Medulla oblongata (tissue), 1 donor: ENCODE measurements around the gene SLIT2.

Source experiments
- DNase-seq: peaks from one replicate; pipeline ENCODE4 v3.0.0-alpha.2; 2015; ENCODE audit errors: extremely low spot score

SLIT2 gene

GRCh38 chr4:20251796-20252655 lies at the start of gene SLIT2:
Gene SLIT2 (plus strand): TSS chr4:20251905. CDS start chr4:20253816, 1,911 bp downstream.
- DNase-seq = peak; percentile 51

- DNase-seq = no peak
Measured at GRCh38 chr4:20203508-20203907, 48.2 kb upstream of the SLIT2 start.

GRCh38 chr4:20217521-20217920 lies 34.2 kb upstream of the SLIT2 start:
- DNase-seq = no peak

- no peak for DNase-seq
Measured at GRCh38 chr4:20217951-20218350, 33.8 kb upstream of the SLIT2 start.

GRCh38 chr4:20219521-20219920 lies 32.2 kb upstream of the SLIT2 start:
- DNase-seq = no peak

GRCh38 chr4:20237894-20238537 lies 13.7 kb upstream of the SLIT2 start:
- DNase-seq = no peak

- peak; percentile 65 for DNase-seq
Measured at GRCh38 chr4:20248155-20248558, 3.5 kb upstream of the SLIT2 start.

GRCh38 chr4:20249333-20249732 lies 2.4 kb upstream of the SLIT2 start:
- DNase-seq = peak; percentile 17

GRCh38 chr4:20251031-20251795 lies 492 bp upstream of the SLIT2 start:
- no peak for DNase-seq

GRCh38 chr4:20252656-20253282 lies 1.1 kb downstream of the SLIT2 start:
- no peak for DNase-seq

GRCh38 chr4:20253283-20253734 lies 1.6 kb downstream of the SLIT2 start:
- DNase-seq = no peak

GRCh38 chr4:20253735-20254409 lies 2.2 kb downstream of the SLIT2 start:
- no peak for DNase-seq

GRCh38 chr4:20254511-20255250 lies 3.0 kb downstream of the SLIT2 start:
- DNase-seq = no peak

GRCh38 chr4:20255251-20255586 lies 3.5 kb downstream of the SLIT2 start:
- DNase-seq = no peak

GRCh38 chr4:20255823-20256222 lies 4.1 kb downstream of the SLIT2 start:
- no peak for DNase-seq

GRCh38 chr4:20256381-20256881 lies 4.7 kb downstream of the SLIT2 start:
- no peak for DNase-seq

- no peak for DNase-seq
Measured at GRCh38 chr4:20259707-20260106, 8.0 kb downstream of the SLIT2 start.

- DNase-seq = no peak
Measured at GRCh38 chr4:20260821-20261220, 9.1 kb downstream of the SLIT2 start.

GRCh38 chr4:20262221-20262620 lies 10.5 kb downstream of the SLIT2 start:
- no peak for DNase-seq

GRCh38 chr4:20264688-20265087 lies 13.0 kb downstream of the SLIT2 start:
- DNase-seq = no peak
